Lower leg skin (tissue), 3 donors: ENCODE data around the gene NCBP1.

Source experiments
- CTCF ChIP-seq, 3 donors: fragments of 450-650 bp; IDR thresholded peaks; one replicate each; pipeline ENCODE4 v1.5.1; 2016; ENCODE audit warnings: antibody characterized with exemption in 3 of 3, mild to moderate bottlenecking in 3 of 3, moderate library complexity in 2 of 3
- POLR2A ChIP-seq, 2 donors: fragments of 450-650 bp; IDR thresholded peaks; one replicate each; pipeline ENCODE4 v1.6.1; 2016 to 2017; ENCODE audit warnings: antibody characterized with exemption in 2 of 2, mild to moderate bottlenecking in 1 of 2, moderate library complexity in 1 of 2

GRCh38 chr9:97635026-97635425, 1.4 kb downstream of the NCBP1 start:
- TF ChIP-seq CTCF (IDR thresholded peaks at IDR 0.05) (no peak), POLR2A (IDR thresholded peaks at IDR 0.05) (no peak)
